Activated B cell treated with CpG ODN at 0.5 μM for 24 hours (primary cell): ENCODE results near the gene HOXD9. TPM values are rescaled to one million over a fixed set of nuclear protein-coding genes. Genes with fewer than 3 reads are reported as not detected.

ENCODE experiments used
- ATAC-seq: fragments of 200-7000 bp; cut with Tn5 transposase; one replicate; pipeline ENCODE4 v1.10.0; 2021; ENCODE audit warnings: low read depth, mild to moderate bottlenecking, moderate library complexity
- CTCF ChIA-PET: fragments of 350-600 bp; sonication (Branson Sonifier 250); formaldehyde crosslinking; loops from one replicate; lab custom pipeline; 2021; ENCODE audit warnings: antibody characterized with exemption; lab: Charles Lee
- POLR2A ChIA-PET: fragments of 350-600 bp; sonication (Branson Sonifier 250); formaldehyde crosslinking; loops from one replicate; lab custom pipeline; 2021; ENCODE audit warnings: antibody characterized with exemption; lab: Charles Lee
- DNase-seq: peaks from one replicate; pipeline ENCODE4 v3.0.0; 2022
- H3K27ac Mint-ChIP-seq: one replicate; pipeline ENCODE4 v1.8.0; 2020; ENCODE audit warnings: mixed read lengths
- H3K27me3 Mint-ChIP-seq: one replicate; pipeline ENCODE4 v1.8.0; 2021; ENCODE audit warnings: mixed read lengths
- H3K36me3 Mint-ChIP-seq: one replicate; pipeline ENCODE4 v1.8.0; 2021; ENCODE audit warnings: low read depth, mixed read lengths
- H3K4me1 Mint-ChIP-seq: one replicate; pipeline ENCODE4 v1.8.0; 2021; ENCODE audit warnings: mixed read lengths
- H3K4me3 Mint-ChIP-seq: one replicate; pipeline ENCODE4 v1.8.0; 2020; ENCODE audit warnings: mild to moderate bottlenecking, mixed read lengths
- H3K9me3 Mint-ChIP-seq: one replicate; pipeline ENCODE4 v1.8.0; 2020; ENCODE audit warnings: mixed read lengths
- intact Hi-C: fragments of 100-400 bp; cut with micrococcal nuclease; formaldehyde crosslinking; loops from one replicate; pipeline ENCODE4 v1.15.1; 2024
- total RNA-seq: library from RNA; stranded (reverse); gene quantifications from 2 replicates; pipeline ENCODE4 v1.2.3, GENCODE V29; 2022
- TF ChIP-seq, protein P1 (sequence below): fragments of 200-600 bp; IDR thresholded peaks from one replicate; pipeline ENCODE4 v1.8.0; 2022; ENCODE audit warnings: antibody characterized with exemption, mild to moderate bottlenecking

The HOXD9 gene
- total RNA-seq, 1 donor from 2014 or later: not detected

DNA sequence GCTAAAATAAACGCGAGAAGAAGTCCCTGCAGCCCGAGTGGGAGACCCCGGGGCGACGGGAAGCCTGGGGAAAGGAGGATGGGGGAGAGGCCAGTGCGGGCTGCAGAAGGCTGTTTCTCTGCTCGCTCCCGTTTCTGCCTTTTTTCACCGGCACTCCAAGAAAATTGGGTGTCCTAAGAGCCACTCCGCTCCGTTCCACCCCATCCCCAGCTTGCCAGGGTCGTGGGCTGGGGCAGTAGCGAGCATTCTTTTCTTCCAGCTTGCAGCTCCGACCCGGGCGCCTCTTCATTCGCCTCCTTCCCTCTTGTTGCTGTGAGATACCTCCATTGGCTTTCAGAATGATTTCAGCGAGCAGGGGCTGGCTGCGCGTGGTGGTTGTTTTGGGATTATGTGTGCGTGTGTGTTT is 35.7 kb downstream of the HOXD9 start:
- Mint-ChIP-seq H3K36me3 (no peaks in the 10 kb centered on the region), H3K27ac (no peak overlapping the region), H3K4me1 (peaks cover 3% of the 10 kb centered on the region), H3K9me3 (no peaks in the 10 kb centered on the region), H3K27me3 (peaks cover 58% of the 10 kb centered on the region), H3K4me3 (no peak overlapping the region)
- ChIA-PET CTCF (no interaction called here), POLR2A (no interaction called here)
- intact Hi-C loops: loop anchor here (2.0 kb wide), 1 partner anchor 79 kb away; no protein-coding TSS in a partner anchor
- DNase-seq (no peak), ATAC-seq (no peak)
- TF ChIP-seq, protein P1, sequence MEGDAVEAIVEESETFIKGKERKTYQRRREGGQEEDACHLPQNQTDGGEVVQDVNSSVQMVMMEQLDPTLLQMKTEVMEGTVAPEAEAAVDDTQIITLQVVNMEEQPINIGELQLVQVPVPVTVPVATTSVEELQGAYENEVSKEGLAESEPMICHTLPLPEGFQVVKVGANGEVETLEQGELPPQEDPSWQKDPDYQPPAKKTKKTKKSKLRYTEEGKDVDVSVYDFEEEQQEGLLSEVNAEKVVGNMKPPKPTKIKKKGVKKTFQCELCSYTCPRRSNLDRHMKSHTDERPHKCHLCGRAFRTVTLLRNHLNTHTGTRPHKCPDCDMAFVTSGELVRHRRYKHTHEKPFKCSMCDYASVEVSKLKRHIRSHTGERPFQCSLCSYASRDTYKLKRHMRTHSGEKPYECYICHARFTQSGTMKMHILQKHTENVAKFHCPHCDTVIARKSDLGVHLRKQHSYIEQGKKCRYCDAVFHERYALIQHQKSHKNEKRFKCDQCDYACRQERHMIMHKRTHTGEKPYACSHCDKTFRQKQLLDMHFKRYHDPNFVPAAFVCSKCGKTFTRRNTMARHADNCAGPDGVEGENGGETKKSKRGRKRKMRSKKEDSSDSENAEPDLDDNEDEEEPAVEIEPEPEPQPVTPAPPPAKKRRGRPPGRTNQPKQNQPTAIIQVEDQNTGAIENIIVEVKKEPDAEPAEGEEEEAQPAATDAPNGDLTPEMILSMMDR: no peak

GRCh38 chr2:176158855-176159662 is 36.5 kb downstream of the HOXD9 start:
- POLR2A ChIA-PET: no interaction called here
- Mint-ChIP-seq H3K4me3 (no peak overlapping the region), H3K4me1 (peaks cover 3% of the 10 kb centered on the region), H3K9me3 (peaks cover 3% of the 10 kb centered on the region), H3K27me3 (peaks cover 66% of the 10 kb centered on the region), H3K27ac (no peak overlapping the region), H3K36me3 (no peaks in the 10 kb centered on the region)
- intact Hi-C loops: loop anchor here (2.0 kb wide), 1 partner anchor 80 kb away; no protein-coding TSS in a partner anchor
- DNase-seq (no peak), ATAC-seq (no peak)
- TF ChIP-seq, protein P1: no peak
- CTCF ChIA-PET: no interaction called here

DNA sequence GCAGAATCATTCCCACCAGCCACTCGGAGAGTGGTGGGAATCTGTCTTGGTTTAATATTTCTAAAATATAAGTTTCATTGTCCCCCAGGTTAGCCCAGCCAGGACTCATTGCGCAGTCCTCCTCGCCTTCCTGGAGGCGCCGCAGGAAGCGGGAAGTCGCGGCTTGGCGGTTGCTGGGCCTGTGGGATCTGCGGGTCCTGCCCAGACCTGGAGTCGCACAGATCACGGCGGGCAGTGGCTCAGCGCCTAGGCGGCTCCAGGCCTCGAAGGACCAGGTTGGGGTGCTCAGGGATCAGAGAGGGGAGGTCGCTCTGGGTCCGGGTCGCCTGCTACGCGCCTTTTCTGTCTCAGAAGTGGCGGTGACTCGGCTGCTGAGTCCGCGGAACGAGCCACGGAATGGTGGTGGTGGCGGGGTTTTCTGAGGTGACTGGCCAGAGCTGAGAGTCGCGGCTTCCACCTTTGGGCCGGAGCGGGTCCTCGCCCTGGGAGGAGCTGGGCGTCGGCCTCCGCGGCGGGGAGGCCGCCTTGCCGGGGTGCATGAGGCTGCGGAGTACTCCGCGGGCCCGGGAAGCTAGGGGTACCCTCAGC is 37.2 kb downstream of the HOXD9 start:
- Mint-ChIP-seq H3K9me3 (peaks cover 5% of the 10 kb centered on the region), H3K27ac (no peak overlapping the region), H3K27me3 (peaks cover 65% of the 10 kb centered on the region), H3K4me1 (peaks cover 3% of the 10 kb centered on the region), H3K36me3 (no peaks in the 10 kb centered on the region), H3K4me3 (no peak overlapping the region)
- DNase-seq: no peak
- ChIA-PET POLR2A (no interaction called here), CTCF (no interaction called here)
- intact Hi-C loops: loop anchor here (2.0 to 10.0 kb wide), 2 partner anchors 81 to 1825 kb away; partner anchors contain the start of gene SP9
- no peak for ATAC-seq
- TF ChIP-seq, protein P1: no peak

- intact Hi-C loops: loop anchor here (10.0 kb wide), 1 partner anchor 1826 kb away; the partner anchor contains the start of gene SP9
- Mint-ChIP-seq H3K27me3 (peaks cover 63% of the 10 kb centered on the region), H3K4me3 (no peak overlapping the region), H3K9me3 (peaks cover 5% of the 10 kb centered on the region), H3K27ac (no peak overlapping the region), H3K4me1 (peaks cover 3% of the 10 kb centered on the region), H3K36me3 (no peaks in the 10 kb centered on the region)
- ChIA-PET POLR2A (no interaction called here), CTCF (no interaction called here)
- TF ChIP-seq, protein P1: no peak
- ATAC-seq (no peak), DNase-seq (no peak)
These were observed 37.9 kb downstream of the HOXD9 start for GRCh38 chr2:176160251-176160985.
